Kidney (tissue), 14 donors: Measurements from ENCODE around the gene DHX57. TPM values are rescaled to one million over a fixed set of nuclear protein-coding genes. Genes with fewer than 3 reads are reported as not detected.
"Not testable (repeated sequence)": the region's sequence is repeated elsewhere in the genome, so short reads cannot be mapped to it uniquely, and the experiment has no call there.

Experiments used
- DNase-seq, 5 donors: peaks; one replicate each; pipeline ENCODE4 v3.0.0-alpha.2; 2013 to 2020
- FAIRE-seq: peaks from 2 replicates; lab custom pipeline; 2012; peaks lifted over from hg19 to GRCh38; lab: Jason Lieb, UNC
- H3K27ac ChIP-seq, 2 donors: one replicate each; pipeline ENCODE4 v1.7.0; 2013; ENCODE audit warnings: low read depth in 2 of 2, low read length in 2 of 2, inconsistent platforms in 1 of 2
- H3K27me3 ChIP-seq: one replicate; pipeline ENCODE4 v1.7.1; 2013; ENCODE audit warnings: low read length, inconsistent platforms; ENCODE audit not compliant: control insufficient read depth, insufficient read depth
- H3K36me3 ChIP-seq, 3 donors: one replicate each; pipeline versions ENCODE4 v1.7.0 to v1.7.1; 2013; ENCODE audit warnings: low read length in 3 of 3, control low read depth in 1 of 3, inconsistent platforms in 1 of 3; ENCODE audit not compliant: insufficient read depth in 3 of 3, control insufficient read depth in 2 of 3
- H3K4me1 ChIP-seq, 3 donors: one replicate each; pipeline versions ENCODE4 v1.7.0 to v1.7.1; 2013; ENCODE audit warnings: low read length in 3 of 3, inconsistent platforms in 1 of 3, low read depth in 1 of 3; ENCODE audit not compliant: control insufficient read depth in 2 of 3, insufficient read depth in 2 of 3
- H3K4me3 ChIP-seq, 3 donors: one replicate each; pipeline versions ENCODE4 v1.7.0 to v1.8.1; 2013; ENCODE audit warnings: low read length in 3 of 3, control low read depth in 1 of 3, inconsistent platforms in 1 of 3
- H3K9ac ChIP-seq, 3 donors: one replicate each; pipeline versions ENCODE4 v1.7.0 to v1.7.1; 2013; ENCODE audit warnings: low read length in 3 of 3, control low read depth in 1 of 3, inconsistent platforms in 1 of 3
- H3K9me3 ChIP-seq, 3 donors: one replicate each; pipeline versions ENCODE4 v1.7.0 to v1.7.1; 2013; ENCODE audit warnings: low read length in 3 of 3, control low read depth in 1 of 3, inconsistent platforms in 1 of 3; ENCODE audit not compliant: control insufficient read depth in 2 of 3, insufficient read depth in 1 of 3
- CTCF ChIP-seq: IDR thresholded peaks from 3 replicates; pipeline ENCODE4 v1.5.1; 2012; ENCODE audit warnings: mild to moderate bottlenecking, moderate library complexity, borderline replicate concordance; ENCODE audit not compliant: insufficient read depth; ENCODE audit errors: extremely low read depth
- intact Hi-C: fragments of 100-400 bp; cut with DNase I; formaldehyde crosslinking; loops from one replicate; pipeline ENCODE4 v1.11.1; 2022
- polyA plus RNA-seq: library from polyadenylated mRNA; stranded (reverse); fragments of 350-450 nt; fragmentation: Illumina TruSeq; extraction: RNeasy Lipid Tissue Mini Kit (QIAGEN cat#74804); gene quantifications from one replicate; pipeline ENCODE4 v1.2.3, GENCODE V29; 2014; ENCODE audit warnings: low read depth, low replicate concordance; ENCODE audit not compliant: insufficient read depth
- total RNA-seq: library from RNA; stranded (reverse); fragmentation: NEBNext Ultra II Directional; extraction: Animal tissue kit (Norgen Biotek cat#: 25700); gene quantifications from one replicate; pipeline ENCODE4 v1.2.1, GENCODE V29; 2021
- donor health status: control.
- donor health status: control.
- donor health status: control.
- donor health status: control.
- donor health status: control.
- donor health status: DM: yes; HTN: yes; CAD: no.
- donor health status: Normal renal cell carcinoma (clear cell type).

Gene DHX57
- total and polyA plus RNA-seq, 2 donors from 2014 or later = 6.9 to 20.7 TPM

- H3K27ac ChIP-seq = no peak overlapping the region
- no peak overlapping the region for H3K9ac ChIP-seq
- peak in 1 of 5 donors; percentile 25 for DNase-seq
- peaks cover 7 to 15% (median 9%) of the 10 kb centered on the region in 3 donors for H3K36me3 ChIP-seq
- intact Hi-C loops = no loop called here
- H3K4me3 ChIP-seq = no peak overlapping the region
- no peak for TF ChIP-seq CTCF
- FAIRE-seq = no peak
- H3K9me3 ChIP-seq = no peaks in the 10 kb centered on the region
- no peaks in the 10 kb centered on the region for H3K27me3 ChIP-seq
- no peaks in the 10 kb centered on the region for H3K4me1 ChIP-seq
These were observed 40.6 kb downstream of the DHX57 start for GRCh38 chr2:38835015-38835601.

GRCh38 chr2:38830526-38831159, 45.1 kb downstream of the DHX57 start:
- H3K4me1 ChIP-seq = no peaks in the 10 kb centered on the region
- no peaks in the 10 kb centered on the region for H3K27me3 ChIP-seq
- FAIRE-seq (no peak), DNase-seq (no peak)
- no peak overlapping the region for H3K4me3 ChIP-seq
- no peak overlapping the region for H3K27ac ChIP-seq
- H3K36me3 ChIP-seq = peaks cover 9 to 14% (median 10%) of the 10 kb centered on the region in 3 donors
- no peak overlapping the region for H3K9ac ChIP-seq
- intact Hi-C loops = no loop called here
- no peak for TF ChIP-seq CTCF
- no peaks in the 10 kb centered on the region for H3K9me3 ChIP-seq

GRCh38 chr2:38829971-38830370, 45.8 kb downstream of the DHX57 start:
- no peak for TF ChIP-seq CTCF
- Histone ChIP-seq H3K9ac (no peak overlapping the region), H3K4me1 (no peaks in the 10 kb centered on the region), H3K27ac (no peak overlapping the region), H3K9me3 (no peaks in the 10 kb centered on the region), H3K36me3 (peaks cover 9 to 15% (median 9%) of the 10 kb centered on the region in 3 donors), H3K27me3 (no peaks in the 10 kb centered on the region), H3K4me3 (no peak overlapping the region)
- intact Hi-C loops = no loop called here
- FAIRE-seq (no peak), DNase-seq (no peak)

GRCh38 chr2:38828460-38828859, 47.3 kb downstream of the DHX57 start:
- no peak for TF ChIP-seq CTCF
- Histone ChIP-seq H3K9ac (no peak overlapping the region), H3K36me3 (peaks cover 9 to 10% (median 9%) of the 10 kb centered on the region in 3 donors), H3K27ac (no peak overlapping the region), H3K9me3 (no peaks in the 10 kb centered on the region), H3K4me1 (no peaks in the 10 kb centered on the region), H3K27me3 (no peaks in the 10 kb centered on the region), H3K4me3 (no peak overlapping the region)
- FAIRE-seq (no peak), DNase-seq (no peak)
- intact Hi-C loops = no loop called here

- H3K9ac ChIP-seq, H3K27me3 ChIP-seq, intact Hi-C loops: not testable (repeated sequence)
These were observed 48.1 kb downstream of the DHX57 start for GRCh38 chr2:38827539-38828145.

More at GRCh38 chr2:38827539-38828145, 48.1 kb downstream of the DHX57 start:
- H3K36me3 ChIP-seq = peaks cover 9 to 12% (median 11%) of the 10 kb centered on the region in 3 donors
- DNase-seq, H3K4me1 ChIP-seq, H3K27ac ChIP-seq, H3K9me3 ChIP-seq, FAIRE-seq, H3K4me3 ChIP-seq: not testable (repeated sequence)
